K562 (cell line): Measurements from ENCODE around the gene CARD8. TPM values are rescaled to one million over a fixed set of nuclear protein-coding genes. Genes with fewer than 3 reads are reported as not detected.

ENCODE experiments used
- CHD1 ChIP-seq: fragments of 200-600 bp; sonication (generic); IDR thresholded peaks from one replicate; pipeline ENCODE4 v1.6.1; 2012; ENCODE audit warnings: mild to moderate bottlenecking, moderate library complexity, low read length, inconsistent platforms
- EHMT2 ChIP-seq: fragments of 450-650 bp; IDR thresholded peaks from 2 replicates; pipeline ENCODE4 v1.6.1; 2018; ENCODE audit warnings: antibody characterized with exemption
- HNRNPH1 ChIP-seq: fragments of 200-400 bp; formaldehyde crosslinking; optimal IDR thresholded peaks from 2 replicates; pipeline ENCODE3; 2017; ENCODE audit warnings: low read depth, mild to moderate bottlenecking, low read length, moderate library complexity
- MCM7 ChIP-seq, 2 experiments: fragments of 450-650 bp; IDR thresholded peaks; 2 replicates each; pipeline ENCODE4 v1.6.1; 2016 to 2018
- NFIC ChIP-seq: fragments of 450-650 bp; IDR thresholded peaks from 2 replicates; pipeline ENCODE4 v1.6.1; 2017; ENCODE audit warnings: mild to moderate bottlenecking, inconsistent platforms
- POLR2H ChIP-seq: IDR thresholded peaks from 2 replicates; pipeline ENCODE4 v1.6.1; 2016; ENCODE audit warnings: missing genetic modification characterization, low read depth, mild to moderate bottlenecking, control low read depth, missing compliant biosample characterization, moderate library complexity
- TBP ChIP-seq: optimal IDR thresholded peaks from 2 replicates; pipeline ENCODE3; 2011; ENCODE audit warnings: low read depth, low read length, improper control_type of control experiment
- TEAD1 ChIP-seq, 2 experiments: fragments of 450-650 bp in 1 of 2; sonication (generic) in 1 of 2; formaldehyde crosslinking; IDR thresholded peaks; 2 replicates each; pipeline versions ENCODE4 v1.4.0 to v1.8.0; 2020 to 2022; ENCODE audit warnings: mild to moderate bottlenecking in 2 of 2, missing genetic modification reagents in 1 of 2
- ZNF133 ChIP-seq: fragments of 250-450 bp; sonication (Bioruptor Pico); IDR thresholded peaks from 2 replicates; pipeline ENCODE4 v1.4.0; 2020; ENCODE audit warnings: mild to moderate bottlenecking
- ZNF24 ChIP-seq: fragments of 450-650 bp; IDR thresholded peaks from 2 replicates; pipeline ENCODE4 v1.6.1; 2016
- ZNF311 ChIP-seq: fragments of 250-450 bp; sonication (Bioruptor Pico); IDR thresholded peaks from 2 replicates; pipeline ENCODE4 v1.4.0; 2020; ENCODE audit warnings: mild to moderate bottlenecking, moderate library complexity
- ZNF347 ChIP-seq: fragments of 450-650 bp; formaldehyde crosslinking; IDR thresholded peaks from 2 replicates; pipeline ENCODE4 v1.4.0; 2020; ENCODE audit warnings: low read depth, mild to moderate bottlenecking, moderate library complexity
- ZNF551 ChIP-seq: fragments of 250-450 bp; sonication (Bioruptor Pico); IDR thresholded peaks from 2 replicates; pipeline ENCODE4 v1.5.0; 2021; ENCODE audit warnings: mild to moderate bottlenecking, moderate library complexity
- ZNF589 ChIP-seq: fragments of 200-800 bp; sonication (Bioruptor generic); IDR thresholded peaks from 2 replicates; pipeline ENCODE4 v1.6.1; 2016; ENCODE audit warnings: low read depth, missing genetic modification characterization, missing compliant biosample characterization
- polyA plus RNA-seq, 8 experiments: library from polyadenylated mRNA; depleted of rRNA in 4 of 8; stranded (reverse) in 5 of 8; unstranded in 3 of 8; fragments of >200 nt; fragmentation: Nextera tagmentation in 2 of 8; fragmentation: Illumina TruSeq in 1 of 8; extraction: Ambion mirVana in 2 of 8; extraction: Trizol in 1 of 8; gene quantifications; 2 replicates each; pipeline versions ENCODE4 v1.2.1 to v1.2.3, GENCODE V29; 2011 to 2014; ENCODE audit warnings: inconsistent platforms in 1 of 8, missing spikeins in 1 of 8
- total RNA-seq, 7 experiments: library from RNA; depleted of rRNA in 6 of 7; stranded (reverse); fragments of >200 nt in 6 of 7; fragmentation: Illumina TruSeq in 2 of 7; extraction: Trizol in 2 of 7; gene quantifications; 2 replicates each; pipeline versions ENCODE4 v1.2.1 to v1.2.3, GENCODE V29; 2011 to 2021; ENCODE audit warnings: low replicate concordance in 1 of 7

The CARD8 gene
- total and polyA plus RNA-seq, 9 of the 15 experiments (the other 6 are each of a cell fraction or from before 2014, with no cell fraction given) = 11.5 to 26.4 (median 20.8) TPM

DNA sequence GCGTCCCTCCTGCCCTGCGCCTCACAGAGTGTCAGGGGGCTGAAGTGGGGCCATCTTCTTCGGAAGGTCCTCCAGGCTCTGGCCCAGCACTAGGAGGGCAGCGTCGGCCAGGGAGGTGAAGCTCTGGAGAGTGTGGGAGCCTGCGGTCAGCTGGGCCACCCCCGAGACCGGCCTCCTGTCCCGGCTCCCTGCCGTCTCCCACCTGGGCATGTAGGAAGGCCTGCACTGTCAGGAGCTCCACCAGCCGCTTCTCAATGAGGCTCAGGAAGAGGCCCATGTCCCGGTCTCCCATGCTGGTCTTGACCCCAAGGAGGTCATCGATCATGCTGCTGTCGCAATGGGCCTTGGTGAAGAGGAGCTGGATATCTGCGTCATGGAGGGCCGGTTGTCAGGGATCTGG is 42.3 kb upstream of the CARD8 start (continued):
- TF ChIP-seq TBP (no peak), EHMT2 (no peak), NFIC (no peak), POLR2H (tag) (no peak), CHD1 (no peak), ZNF133 (CRISPR knock-in tag) (no peak), ZNF551 (no peak), ZNF589 (CRISPR knock-in tag) (no peak), TEAD1 (CRISPR knock-in tag; IDR thresholded peaks at IDR 0.05) (no peak), ZNF311 (no peak), ZNF24 (no peak), HNRNPH1 (no peak), ZNF347 (no peak), MCM7 (IDR thresholded peaks at IDR 0.05) (no peak)
